GM12878 (cell line): ENCODE measurements around the gene PRRC2A. TPM values are rescaled to one million over a fixed set of nuclear protein-coding genes. Genes with fewer than 3 reads are reported as not detected.

Experiments used
- ATAC-seq: fragments of 200-7000 bp; cut with Tn5 transposase; 3 replicates; pipeline ENCODE4 v1.9.1; 2020; ENCODE audit warnings: mild to moderate bottlenecking, moderate library complexity
- BruUV-seq: library from RNA; stranded (reverse); fragments of 400-500 nt; replicated peaks from 2 replicates; lab custom pipeline; 2021; lab: Mats Ljungman, UMichigan
- CTCF ChIA-PET: fragments of 300-600 bp; sonication (Branson Sonifier 250); formaldehyde crosslinking; extraction: SDS; loops from one replicate; lab custom pipeline; 2021; ENCODE audit warnings: inconsistent platforms; lab: Yijun Ruan, JAX
- POLR2A ChIA-PET: fragments of 350-600 bp; formaldehyde crosslinking; extraction: SDS; loops from one replicate; lab custom pipeline; 2021; ENCODE audit warnings: inconsistent platforms; lab: Charles Lee
- RAD21 ChIA-PET: fragments of 300-600 bp; sonication (Branson Sonifier 250); formaldehyde crosslinking; loops from one replicate; lab custom pipeline; 2023; ENCODE audit warnings: antibody characterized with exemption; ENCODE audit not compliant: unreplicated experiment; lab: Charles Lee
- SMC1A ChIA-PET: fragments of 300-600 bp; sonication (Branson Sonifier 250); formaldehyde crosslinking; loops from one replicate; lab custom pipeline; 2023; ENCODE audit not compliant: unreplicated experiment, uncharacterized antibody; lab: Charles Lee
- DNase-seq: peaks from one replicate; pipeline ENCODE4 v3.0.0-alpha.2; 2011; ENCODE audit warnings: low read depth, low spot score
- FAIRE-seq: peaks from 3 replicates; lab custom pipeline; 2011; peaks lifted over from hg19 to GRCh38; lab: Jason Lieb, UNC
- H2AFZ ChIP-seq: 2 replicates; pipeline ENCODE4 v1.6.0; 2011; ENCODE audit warnings: low read depth, low read length, control low read depth; ENCODE audit not compliant: control insufficient read depth
- H3K27ac ChIP-seq: 2 replicates; pipeline ENCODE4 v1.5.1; 2011; ENCODE audit warnings: control low read depth; ENCODE audit not compliant: control insufficient read depth, insufficient read depth
- H3K27me3 ChIP-seq, 2 experiments: replicated peaks in 1 of 2; 2 replicates each; pipeline versions ENCODE4 v1.6.0 to v1.6.1; 2011; ENCODE audit warnings: low read length in 1 of 2; ENCODE audit not compliant: control insufficient read depth in 2 of 2, insufficient read depth in 2 of 2
- H3K36me3 ChIP-seq, 2 experiments: 2 replicates each; pipeline ENCODE4 v1.5.1; 2011; ENCODE audit warnings: low read length in 1 of 2; ENCODE audit not compliant: control insufficient read depth in 2 of 2, insufficient read depth in 2 of 2
- H3K4me1 ChIP-seq: 2 replicates; pipeline ENCODE4 v1.6.1; 2011; ENCODE audit warnings: mild to moderate bottlenecking, low read length, moderate library complexity, mixed read lengths; ENCODE audit not compliant: control insufficient read depth, insufficient read depth
- H3K4me2 ChIP-seq: 2 replicates; pipeline ENCODE4 v1.6.0; 2011; ENCODE audit warnings: control low read depth; ENCODE audit not compliant: control insufficient read depth, insufficient read depth
- H3K4me3 ChIP-seq: fragments of 200-600 bp; sonication (generic); 2 replicates; pipeline ENCODE4 v1.5.1; 2016
- H3K79me2 ChIP-seq: 2 replicates; pipeline ENCODE4 v1.6.0; 2011; ENCODE audit warnings: low read length; ENCODE audit not compliant: control insufficient read depth, insufficient read depth
- H3K9ac ChIP-seq: 2 replicates; pipeline ENCODE4 v1.8.0; 2011; ENCODE audit warnings: low read length, control low read depth, mixed read lengths; ENCODE audit not compliant: control insufficient read depth, insufficient read depth
- H3K9me3 ChIP-seq: replicated peaks from 3 replicates; pipeline ENCODE4 v1.5.1; 2011; ENCODE audit warnings: mild to moderate bottlenecking, low read length; ENCODE audit not compliant: control insufficient read depth, insufficient read depth
- H4K20me1 ChIP-seq: 2 replicates; pipeline ENCODE4 v1.6.0; 2011; ENCODE audit not compliant: control insufficient read depth, insufficient read depth
- MYC ChIP-seq: IDR thresholded peaks from 2 replicates; pipeline ENCODE4 v1.6.1; 2011; ENCODE audit warnings: mild to moderate bottlenecking, low read length, moderate library complexity, inconsistent platforms; ENCODE audit not compliant: insufficient read depth, insufficient replicate concordance, insufficient read length, severe bottlenecking
- NFYA ChIP-seq: IDR thresholded peaks from 2 replicates; pipeline ENCODE4 v1.6.1; 2011; ENCODE audit warnings: low read depth, mild to moderate bottlenecking, low read length, improper control_type of control experiment, borderline replicate concordance
- POLR2A ChIP-seq: IDR thresholded peaks from 2 replicates; pipeline ENCODE4 v1.6.1; 2011; ENCODE audit warnings: low read depth, mild to moderate bottlenecking, low read length
- POLR2AphosphoS2 ChIP-seq: IDR thresholded peaks from 2 replicates; pipeline ENCODE4 v1.6.1; 2011; ENCODE audit warnings: low read depth, mild to moderate bottlenecking, low read length, improper control_type of control experiment, moderate library complexity
- POLR2AphosphoS5 ChIP-seq: IDR thresholded peaks from 2 replicates; pipeline ENCODE4 v1.6.1; 2011; ENCODE audit warnings: mild to moderate bottlenecking, low read length, inconsistent platforms
- SREBF2 ChIP-seq: IDR thresholded peaks from 2 replicates; pipeline ENCODE4 v1.6.1; 2012; ENCODE audit warnings: mild to moderate bottlenecking, low read length
- WGBS: methylation state at CpG from one replicate; pipeline ENCODE4 v1.1.6; 2016; ENCODE audit warnings: low lambda C conversion rate; ENCODE audit not compliant: insufficient replicate concordance, insufficient coverage; ENCODE audit errors: missing lambda C conversion rate; 5-methylcytosine and 5-hydroxymethylcytosine counted together
- in situ Hi-C: fragments of 300-500 bp; cut with MboI; formaldehyde crosslinking; loops from 9 replicates; pipeline ENCODE4 v1.14.3; 2018; ENCODE audit warnings: mixed read lengths
- intact Hi-C: fragments of 100-400 bp; cut with micrococcal nuclease; formaldehyde crosslinking; loops from one replicate; pipeline ENCODE4 v1.14.2; 2022; ENCODE audit not compliant: unreplicated experiment
- polyA plus RNA-seq, 11 experiments: library from polyadenylated mRNA; depleted of rRNA in 4 of 11; unstranded in 6 of 11; stranded (reverse) in 5 of 11; fragments of >200 nt; fragmentation: Nextera tagmentation in 4 of 11; fragmentation: Illumina TruSeq in 1 of 11; extraction: Ambion mirVana in 4 of 11; extraction: Trizol in 1 of 11; gene quantifications; 1 replicate in 1 of 11; 2 replicates in 10 of 11; pipeline versions ENCODE4 v1.2.1 to v1.2.3, GENCODE V29; 2011 to 2016; ENCODE audit warnings: inconsistent platforms in 2 of 11, missing spikeins in 2 of 11, low read depth in 1 of 11
- total RNA-seq, 4 experiments: library from RNA; depleted of rRNA in 3 of 4; stranded (reverse); fragments of >200 nt in 3 of 4; fragmentation: Illumina TruSeq in 1 of 4; extraction: Trizol in 1 of 4; gene quantifications; 2 replicates each; pipeline versions ENCODE4 v1.2.1 to v1.2.3, GENCODE V29; 2013 to 2021

PRRC2A gene
- total and polyA plus RNA-seq, 10 of the 15 experiments (the other 5 are each of a cell fraction or from before 2014, with no cell fraction given): 0.40 to 244 (median 61.3) TPM

GRCh38 chr6:31632279-31632946 is 11.9 kb downstream of the PRRC2A start:
- H4K20me1 ChIP-seq: no peaks in the 10 kb centered on the region
- POLR2A ChIA-PET: no interaction called here
- DNase-seq (no peak), ATAC-seq (no peak), FAIRE-seq (no peak)
- no peak overlapping the region for H3K27ac ChIP-seq
- 95% methylated on average over 26 of the region's 26 CpGs for WGBS
- H3K9ac ChIP-seq: no peak overlapping the region
- TF ChIP-seq POLR2AphosphoS5: peak; percentile 64; the same call in 1 of the 2 replicates
- peak; percentile 73 for TF ChIP-seq POLR2A
- no peak for TF ChIP-seq POLR2AphosphoS2
- H2AFZ ChIP-seq: no peak overlapping the region
- no peaks in the 10 kb centered on the region; the same call in 1 of the 2 replicates for H3K79me2 ChIP-seq
- H3K4me1 ChIP-seq: no peaks in the 10 kb centered on the region
- no peaks in the 10 kb centered on the region for H3K27me3 ChIP-seq
- H3K4me2 ChIP-seq: no peak overlapping the region
- H3K4me3 ChIP-seq: no peak overlapping the region
- RAD21 ChIA-PET: no interaction called here
- in situ Hi-C loops: no loop called here
- H3K9me3 ChIP-seq: no peaks in the 10 kb centered on the region
- intact Hi-C loops: no loop called here
- CTCF ChIA-PET: interaction anchor here (1.1 kb wide), 1 partner anchor 10 kb away, joined by 3 read pairs; no protein-coding TSS in a partner anchor
- BruUV-seq: no TSS peak
- peaks cover 55 to 66% of the 10 kb centered on the region in 2 experiments for H3K36me3 ChIP-seq
- SMC1A ChIA-PET: interaction anchor here (0.7 kb wide), 1 partner anchor 10 kb away, joined by 3 read pairs; no protein-coding TSS in a partner anchor

GRCh38 chr6:31633447-31633846 is 12.9 kb downstream of the PRRC2A start:
- Histone ChIP-seq H3K27me3 (no peaks in the 10 kb centered on the region), H3K27ac (no peak overlapping the region), H3K79me2 (no peaks in the 10 kb centered on the region; the same call in 1 of the 2 replicates), H4K20me1 (no peaks in the 10 kb centered on the region), H3K36me3 (peaks cover 57 to 58% of the 10 kb centered on the region in 2 experiments), H2AFZ (no peak overlapping the region), H3K9ac (no peak overlapping the region), H3K4me3 (no peak overlapping the region), H3K4me2 (no peak overlapping the region), H3K9me3 (no peaks in the 10 kb centered on the region), H3K4me1 (no peaks in the 10 kb centered on the region)
- FAIRE-seq: no peak
- SMC1A ChIA-PET: interaction anchor here (0.7 kb wide), 1 partner anchor 11 kb away, joined by 3 read pairs; no protein-coding TSS in a partner anchor
- no peak for DNase-seq
- POLR2A ChIA-PET: no interaction called here
- 78% methylated on average over 7 of the region's 7 CpGs for WGBS
- RAD21 ChIA-PET: no interaction called here
- ATAC-seq: no peak
- BruUV-seq: no TSS peak
- intact Hi-C loops: no loop called here
- CTCF ChIA-PET: interaction anchor here (1.1 kb wide), 1 partner anchor 11 kb away, joined by 3 read pairs; no protein-coding TSS in a partner anchor
- TF ChIP-seq POLR2A (peak; percentile 54), SREBF2 (no peak), NFYA (no peak), MYC (no peak)
- in situ Hi-C loops: no loop called here
